HG03108 (cell line): ENCODE data around the gene NEK4.

Experiments
- ATAC-seq: cut with Tn5 transposase; IDR thresholded peaks from one replicate; pipeline ENCODE4 v1.9.1; 2021; ENCODE audit warnings: moderate library complexity; ENCODE audit not compliant: unreplicated experiment

Gene NEK4

DNA sequence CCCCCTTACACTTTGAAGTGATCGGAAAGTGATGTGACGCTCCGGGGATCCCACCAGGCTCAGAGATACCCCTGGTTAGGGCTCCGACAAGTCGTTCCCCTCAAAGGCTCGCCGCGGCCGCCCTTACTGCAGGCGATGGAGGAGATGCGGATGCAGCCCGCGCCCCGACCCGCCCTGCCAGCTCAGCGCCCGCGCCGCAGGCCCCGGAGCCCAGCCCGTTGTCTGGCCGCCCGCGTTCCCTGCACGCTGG lies 65.4 kb downstream of the NEK4 start:
- ATAC-seq: no peak

DNA sequence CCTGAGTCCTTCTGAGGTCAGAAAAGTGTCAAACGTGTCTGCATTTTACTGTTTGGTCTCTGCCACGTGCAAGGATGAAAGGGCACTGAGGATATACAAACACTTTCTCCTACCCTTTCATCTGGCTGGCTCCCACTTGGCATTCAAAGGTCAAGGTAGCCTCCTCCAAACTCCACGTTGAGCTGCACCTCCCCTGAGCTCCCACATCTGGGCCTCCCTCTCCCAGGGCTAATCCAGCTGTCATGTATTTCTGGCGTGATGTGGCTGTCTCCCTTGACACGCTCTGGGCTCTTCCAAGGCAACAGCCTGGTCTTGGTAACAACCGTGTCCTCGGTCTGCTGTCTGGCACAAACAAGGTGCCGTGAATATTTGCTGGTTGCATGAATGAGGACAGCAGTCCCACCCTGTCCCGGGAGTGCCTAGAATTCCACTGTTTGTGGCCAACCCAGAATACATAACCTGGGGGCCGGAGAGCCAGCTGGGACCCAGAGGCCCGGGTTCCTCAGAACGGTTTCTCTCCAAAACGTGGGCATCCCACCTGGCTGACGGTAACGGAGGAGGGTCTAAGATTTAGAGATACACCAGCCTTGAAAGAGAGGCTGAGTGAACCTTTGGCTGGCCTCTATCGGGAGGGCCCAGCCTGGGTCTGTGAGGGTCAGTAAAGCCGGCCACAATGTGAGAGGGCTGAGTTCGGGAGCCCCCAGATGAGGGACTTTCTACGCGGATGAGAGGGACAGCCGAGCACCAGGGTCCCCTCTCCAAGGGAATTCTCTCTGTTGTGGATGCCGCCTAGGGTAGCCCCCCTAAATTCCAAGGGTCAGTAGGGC lies 65.9 kb downstream of the NEK4 start:
- ATAC-seq: no peak

DNA sequence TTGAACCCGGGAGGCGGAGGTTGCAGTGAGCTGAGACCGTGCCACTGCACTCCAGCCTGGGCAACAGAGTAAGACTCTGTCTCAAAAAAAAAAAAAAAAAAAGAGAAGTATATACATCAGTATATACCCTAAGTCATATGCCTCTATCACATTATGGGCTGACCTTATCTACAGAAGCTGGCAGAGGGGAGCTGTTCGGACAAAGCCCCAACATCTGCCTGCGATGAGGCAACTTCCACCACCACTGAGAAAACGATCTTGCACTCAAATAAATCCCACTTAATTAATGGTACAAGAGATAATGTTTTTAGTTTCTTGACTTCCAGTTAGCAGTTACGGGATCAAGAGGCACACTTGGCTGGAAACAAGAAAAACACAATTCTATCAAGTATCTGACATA lies 67.4 kb downstream of the NEK4 start:
- ATAC-seq: no peak

DNA sequence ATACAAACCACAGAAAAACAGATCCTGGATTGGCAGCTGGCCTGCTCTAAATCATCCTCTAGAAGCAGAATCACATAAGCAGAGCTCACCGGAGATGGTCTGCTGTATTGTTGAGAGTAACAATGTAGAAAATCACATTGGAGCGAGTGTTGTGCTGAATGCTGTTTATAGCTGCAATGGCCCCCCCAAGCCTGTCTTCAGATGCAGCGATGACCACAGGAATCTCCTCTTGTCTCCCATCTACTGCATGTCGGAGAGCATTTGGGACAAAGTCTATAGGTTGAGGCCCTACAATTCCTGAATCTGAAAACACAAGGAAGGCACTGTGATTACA lies 73.1 kb downstream of the NEK4 start:
- no peak for ATAC-seq

DNA sequence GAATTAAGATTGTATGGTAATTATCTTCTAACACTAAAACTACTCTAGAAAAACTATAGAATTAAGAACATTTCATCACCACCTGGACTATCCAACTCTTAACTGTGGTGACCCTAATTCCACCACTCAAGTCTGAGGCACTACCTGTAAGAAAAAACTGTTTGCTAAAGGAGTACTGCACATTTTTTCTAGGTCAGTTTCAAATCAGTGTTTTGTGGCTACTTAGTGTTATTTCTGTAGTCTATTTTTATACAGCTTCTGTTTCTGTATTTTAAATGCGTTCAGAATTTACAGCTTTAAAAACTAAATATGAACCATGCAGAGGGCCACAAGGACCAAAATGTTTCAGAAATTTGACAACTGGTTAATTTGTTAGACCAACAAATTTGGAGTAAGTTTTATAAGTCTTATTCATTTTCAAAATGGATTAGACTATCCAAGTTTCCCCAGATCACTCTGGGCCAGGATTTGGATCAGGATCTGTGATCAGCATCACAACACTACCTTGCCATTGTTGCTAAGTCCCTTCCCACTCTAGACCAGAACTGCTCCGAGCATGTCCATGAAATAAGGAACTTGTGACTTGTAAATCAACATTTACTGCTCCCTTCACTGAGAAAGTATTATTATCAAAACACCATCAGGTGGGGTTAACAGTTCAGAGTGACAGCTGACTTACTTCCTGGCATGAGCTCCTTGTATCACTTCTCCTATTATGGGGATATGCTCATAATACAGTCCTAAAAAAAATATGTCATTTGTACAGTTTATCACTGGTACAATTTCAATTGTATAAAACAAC lies 73.7 kb downstream of the NEK4 start:
- ATAC-seq: no peak

DNA sequence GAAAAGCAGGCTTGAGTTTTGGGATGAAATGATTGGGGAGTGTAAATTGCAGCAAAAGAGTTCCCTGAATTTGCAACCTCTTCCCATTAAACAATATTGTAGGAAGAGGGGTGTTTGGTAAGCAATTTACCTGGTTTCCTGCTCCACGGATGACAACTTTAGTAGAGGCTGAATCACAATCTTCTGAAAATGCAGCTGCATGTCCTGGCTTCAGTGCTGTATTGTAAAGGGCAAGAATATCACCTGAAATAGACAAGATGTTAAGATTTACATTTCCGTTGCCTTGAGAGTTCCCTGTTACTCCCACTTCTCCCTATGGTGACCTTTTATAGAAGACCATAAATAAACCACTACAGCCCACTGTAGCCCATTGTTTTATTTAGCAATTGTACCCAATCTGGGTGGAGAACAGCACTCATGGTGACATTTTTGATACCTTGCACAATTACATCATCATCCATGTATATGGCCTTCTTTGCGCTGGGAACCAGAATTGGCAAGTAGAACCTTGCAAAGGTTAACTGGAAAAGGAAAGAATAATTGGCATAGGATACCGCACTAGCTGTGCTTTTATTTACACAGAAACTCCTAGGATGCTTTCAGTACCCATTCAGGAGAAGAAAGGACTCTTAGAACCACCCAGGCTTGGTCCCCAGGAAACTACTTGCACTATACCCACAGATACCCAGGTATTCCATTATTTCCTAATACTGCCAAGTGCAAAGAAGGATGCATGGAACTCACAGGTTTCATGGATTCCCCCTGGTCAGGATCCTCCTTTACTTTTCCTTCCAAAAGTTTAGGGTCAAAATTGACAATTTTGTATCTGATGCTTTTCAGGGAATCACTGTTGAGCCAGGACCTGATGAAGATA lies 74.7 kb downstream of the NEK4 start:
- ATAC-seq: no peak

DNA sequence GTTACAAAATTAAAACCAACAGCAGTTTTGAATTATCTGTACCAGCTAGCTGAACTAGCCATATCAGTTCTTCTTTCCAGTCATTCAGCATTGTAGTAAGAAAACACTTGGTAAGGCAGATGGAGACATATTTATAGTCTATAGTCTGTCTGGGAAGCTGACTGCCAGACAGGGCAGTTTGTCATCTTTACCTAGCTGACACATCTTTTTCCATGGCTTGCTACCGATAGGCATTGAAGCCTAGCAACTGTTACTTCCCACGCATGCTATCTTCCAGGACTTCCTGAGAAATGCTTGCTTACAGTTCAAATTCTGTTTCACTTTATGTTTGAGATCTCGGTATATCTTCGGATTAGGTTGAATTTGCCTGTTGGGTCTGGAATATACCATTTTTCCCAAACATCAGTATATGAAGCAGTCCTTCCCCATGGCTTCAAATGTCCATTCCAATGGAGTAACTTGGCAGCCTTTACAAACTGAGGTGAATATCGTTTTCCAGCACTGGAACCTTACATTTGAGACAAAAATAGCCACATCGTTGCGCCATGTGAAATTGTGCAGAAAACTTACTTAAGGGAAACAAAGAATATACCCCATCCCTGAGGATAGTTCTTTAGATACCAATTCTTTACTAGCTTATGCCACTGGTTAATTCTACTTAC lies 76.1 kb downstream of the NEK4 start:
- no peak for ATAC-seq

DNA sequence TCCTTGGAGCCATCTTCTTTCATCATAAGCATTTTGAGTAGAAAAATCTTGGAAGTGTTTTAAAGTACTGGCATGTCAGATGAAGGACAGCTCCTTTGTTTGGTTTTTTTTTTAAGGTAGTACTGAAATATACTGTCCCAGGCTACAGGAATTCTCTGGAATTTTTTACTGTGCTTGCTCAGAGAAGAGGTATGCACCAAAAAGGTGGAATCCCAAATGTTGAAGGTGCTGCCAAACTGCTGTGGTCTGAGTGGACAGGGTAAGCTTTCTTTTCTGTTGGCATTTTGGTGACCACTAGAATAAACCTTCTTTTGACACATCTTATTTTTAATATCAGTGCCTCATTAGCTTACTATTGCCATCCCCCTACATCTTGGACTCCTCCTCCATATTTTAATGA lies 77.7 kb downstream of the NEK4 start:
- no peak for ATAC-seq

DNA sequence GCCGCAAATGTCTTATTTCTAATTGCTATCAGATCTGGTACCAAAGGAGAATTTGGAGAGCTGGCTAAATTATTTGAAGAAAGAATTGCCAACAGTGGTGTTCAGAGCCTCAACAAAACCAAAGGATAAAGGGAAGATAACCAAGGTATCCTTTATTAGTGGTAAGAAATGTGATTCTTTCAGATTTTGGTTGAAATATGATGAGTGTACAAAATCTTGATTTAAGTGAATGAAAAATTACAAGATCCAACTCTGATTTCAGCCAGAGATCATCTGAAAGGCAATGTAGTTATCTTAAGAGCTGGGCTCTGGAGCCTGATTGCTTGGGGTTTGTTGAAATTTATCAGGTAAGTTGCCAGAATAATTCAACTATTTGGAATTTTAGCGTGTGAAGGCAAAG lies 80.2 kb downstream of the NEK4 start:
- ATAC-seq: no peak

DNA sequence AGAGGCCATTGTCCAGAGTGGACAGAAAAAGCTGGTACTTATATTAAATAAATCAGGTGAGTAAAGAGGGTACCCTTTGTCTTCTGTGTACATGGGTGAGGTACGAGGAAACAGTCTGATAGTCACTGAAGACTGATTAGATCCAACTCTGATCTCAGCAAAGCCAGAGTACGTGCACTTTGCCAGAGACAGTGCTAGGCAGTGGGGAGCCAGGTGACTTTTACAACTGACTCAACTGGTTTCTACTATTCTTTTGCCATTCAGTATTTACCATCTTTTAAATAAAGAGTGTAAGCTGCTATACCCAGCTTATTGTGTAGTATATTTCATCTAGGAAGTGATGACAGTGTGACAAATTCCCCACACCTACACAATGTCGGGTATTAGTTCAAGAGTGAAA lies 81.6 kb downstream of the NEK4 start:
- no peak for ATAC-seq

DNA sequence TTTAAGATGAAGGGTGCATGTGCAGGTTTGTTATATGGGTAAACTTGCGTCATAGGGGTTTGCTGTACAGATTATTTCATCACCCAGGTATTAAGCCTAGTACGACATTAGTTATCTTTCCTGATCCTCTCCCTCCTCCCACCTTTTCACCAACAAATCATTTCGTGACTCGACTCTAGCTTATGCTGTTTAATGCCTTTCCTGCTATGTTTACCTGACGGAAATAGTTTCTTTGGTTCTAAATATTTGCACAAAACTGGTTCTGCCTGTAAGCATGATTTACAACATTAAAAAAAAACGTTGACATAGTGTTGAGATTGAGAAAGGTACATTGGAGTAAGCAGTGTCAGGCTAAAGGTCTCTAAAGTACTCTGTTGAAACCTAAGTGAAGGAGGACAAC lies 82.5 kb downstream of the NEK4 start:
- ATAC-seq: no peak

DNA sequence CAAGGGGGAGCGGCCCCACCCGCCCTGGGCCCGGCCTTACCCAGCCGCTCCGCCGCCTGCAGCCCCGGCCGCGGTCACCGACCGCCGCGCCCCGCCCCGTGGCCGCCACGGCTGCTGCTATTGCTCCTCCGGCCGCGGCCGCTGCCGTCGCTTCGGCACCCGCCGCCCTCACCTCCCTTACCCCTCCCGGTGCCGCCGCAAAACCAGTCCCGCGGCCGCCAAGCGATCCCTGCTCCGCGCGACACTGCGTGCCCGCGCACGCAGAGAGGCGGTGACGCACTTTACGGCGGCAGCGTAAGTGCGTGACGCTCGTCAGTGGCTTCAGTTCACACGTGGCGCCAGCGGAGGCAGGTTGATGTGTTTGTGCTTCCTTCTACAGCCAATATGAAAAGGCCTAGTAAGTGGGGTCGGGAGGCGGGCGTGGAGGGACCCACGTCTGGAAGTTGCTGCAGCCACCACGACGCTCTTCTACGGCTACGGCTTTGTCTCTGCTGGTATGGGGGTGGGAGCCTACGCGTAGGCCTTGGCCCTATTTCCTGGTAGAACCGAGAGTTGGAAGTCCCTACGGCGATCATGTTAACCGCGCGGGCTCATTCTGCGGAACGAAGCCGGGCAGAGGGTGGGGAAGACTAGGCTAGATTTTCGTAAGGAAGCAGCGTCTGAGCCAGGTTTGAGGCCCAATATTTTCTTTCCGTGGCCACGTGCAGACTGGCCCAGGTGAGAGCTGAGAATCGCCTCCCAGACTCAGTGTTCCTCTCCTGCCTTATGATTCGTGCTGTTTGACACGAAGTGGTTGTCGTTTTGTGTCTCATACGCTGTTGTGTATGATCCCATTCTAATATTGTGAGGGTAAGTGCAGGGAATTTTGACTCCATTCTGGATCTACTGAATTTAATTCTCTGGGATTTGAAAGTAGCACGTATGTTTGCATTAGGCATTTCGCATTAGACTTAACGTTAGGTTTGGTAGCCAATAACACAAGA lies 84.7 kb downstream of the NEK4 start, which contains the start of the genes GNL3 and PBRM1:
Gene GNL3, plus strand, starts transcription at position 324 of the 983 bp plus-strand sequence. Its CDS starts 61 bp downstream, at position 385.
Gene PBRM1, minus strand, starts transcription at position 205 of the 983 bp plus-strand sequence.
- ATAC-seq: peak; percentile 58

DNA sequence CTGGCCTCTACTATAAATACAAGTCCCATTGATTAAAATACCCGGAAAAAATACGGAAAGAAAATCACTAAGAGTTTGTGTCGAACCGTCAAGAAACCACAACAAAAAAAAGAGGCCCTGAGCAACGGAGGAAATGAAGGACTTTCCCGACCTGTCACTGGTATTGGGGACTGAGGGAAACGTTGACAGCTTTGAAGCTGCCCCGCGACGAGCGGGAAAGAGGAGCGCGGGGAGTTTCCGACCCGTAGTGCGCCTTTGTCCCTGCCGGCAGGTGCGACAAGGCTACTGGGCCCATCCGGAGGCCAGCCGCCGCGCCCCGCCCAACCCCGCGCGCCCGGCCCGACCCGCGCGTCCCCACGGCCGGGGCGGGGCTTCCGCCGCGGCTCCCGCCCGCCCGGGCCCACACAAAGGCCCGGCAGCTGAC lies 85.4 kb downstream of the NEK4 start:
- ATAC-seq: peak; percentile 76

DNA sequence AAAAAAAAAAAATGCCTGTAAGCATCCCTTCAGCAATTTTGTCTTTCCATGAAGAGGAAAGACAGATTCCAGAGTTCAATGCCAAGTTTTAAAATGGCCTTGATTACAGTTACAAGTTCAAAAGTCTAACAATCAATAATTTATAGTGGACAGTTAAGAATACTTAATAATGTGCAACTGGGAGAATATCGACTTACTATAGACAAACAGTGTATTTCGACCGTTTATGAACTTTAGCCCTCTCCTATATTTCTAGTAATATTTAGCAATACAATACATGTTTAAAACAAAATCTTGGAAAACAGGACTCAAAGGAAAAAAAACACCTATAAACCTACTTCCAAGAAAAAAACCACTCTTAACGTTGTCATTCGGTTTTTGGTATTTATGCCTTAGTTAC lies 86.6 kb downstream of the NEK4 start:
- no peak for ATAC-seq

DNA sequence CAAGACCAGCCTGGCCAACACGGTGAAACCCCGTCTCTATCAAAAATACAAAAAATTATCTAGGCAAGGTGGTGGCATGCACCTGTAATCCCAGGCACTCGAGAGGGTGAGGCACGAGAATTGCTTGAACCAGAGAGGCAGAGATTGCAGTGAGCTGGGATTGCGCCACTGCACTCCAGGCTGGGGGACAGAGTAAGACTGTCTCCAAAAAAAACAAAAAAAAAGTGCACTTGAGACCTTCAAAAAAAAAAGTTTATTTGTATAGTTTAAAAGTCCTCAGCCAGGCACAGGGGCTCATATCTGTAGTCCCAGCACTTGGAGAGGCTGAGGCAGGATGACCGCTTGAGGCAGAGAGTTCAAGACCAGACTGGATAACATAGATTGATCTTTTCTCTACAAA lies 87.1 kb downstream of the NEK4 start:
- no peak for ATAC-seq

DNA sequence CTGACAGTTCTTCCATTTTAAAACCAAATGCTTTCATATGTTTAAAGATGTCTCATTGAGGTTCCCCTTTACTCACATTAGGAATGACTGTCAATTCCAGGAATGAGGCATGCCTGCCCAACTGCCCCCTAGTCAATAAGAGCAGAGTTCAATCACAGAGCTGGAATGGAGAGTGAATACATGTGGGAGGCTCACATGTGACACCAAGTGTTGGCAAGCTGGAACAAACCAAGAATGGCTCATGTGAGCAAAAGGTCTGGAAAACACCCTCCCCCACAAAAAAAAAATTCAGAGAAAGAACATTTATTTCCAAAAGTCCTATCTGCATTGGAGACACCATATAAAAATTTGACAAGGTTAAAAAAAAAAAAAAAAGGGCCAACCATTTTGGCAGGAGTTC lies 88.7 kb downstream of the NEK4 start:
- no peak for ATAC-seq

DNA sequence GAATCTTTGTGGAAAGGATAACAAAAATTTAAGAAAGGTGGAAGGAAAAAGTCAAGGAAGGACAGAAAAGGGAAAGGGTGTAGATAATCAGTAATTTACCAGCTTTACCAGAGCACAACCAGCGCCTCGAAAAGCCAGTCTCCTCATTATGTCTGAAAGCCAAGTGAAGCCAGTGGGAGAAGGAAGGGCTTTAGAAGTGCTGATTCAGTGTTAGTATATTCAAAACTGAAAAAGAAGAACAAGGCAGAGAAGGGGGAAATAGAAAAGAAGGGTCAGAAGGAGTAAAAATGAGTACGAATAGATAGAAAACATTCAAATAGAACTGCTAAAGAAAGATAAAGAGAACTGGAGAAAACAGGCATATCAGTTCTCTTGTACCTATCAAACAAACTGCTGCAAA lies 89.1 kb downstream of the NEK4 start:
- ATAC-seq: no peak

DNA sequence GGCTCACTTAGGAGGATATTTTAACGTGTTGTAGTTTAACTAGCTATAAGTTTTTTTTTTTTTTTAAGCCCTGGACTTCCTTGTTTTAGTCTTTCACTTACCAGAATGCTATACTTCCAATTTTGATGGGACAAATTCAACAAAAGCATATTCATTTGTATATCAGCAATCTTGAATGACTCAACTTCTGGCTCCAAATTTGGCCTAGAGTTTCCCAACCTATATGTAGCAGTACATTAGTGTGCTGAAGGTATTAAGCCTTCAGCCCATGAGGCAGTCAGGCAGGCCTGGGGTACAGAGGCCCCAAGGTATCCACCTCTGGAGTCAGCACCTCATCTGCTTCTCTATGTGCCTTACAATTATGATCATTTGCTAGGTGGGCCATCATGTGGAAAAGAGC lies 90.9 kb downstream of the NEK4 start:
- ATAC-seq: no peak

DNA sequence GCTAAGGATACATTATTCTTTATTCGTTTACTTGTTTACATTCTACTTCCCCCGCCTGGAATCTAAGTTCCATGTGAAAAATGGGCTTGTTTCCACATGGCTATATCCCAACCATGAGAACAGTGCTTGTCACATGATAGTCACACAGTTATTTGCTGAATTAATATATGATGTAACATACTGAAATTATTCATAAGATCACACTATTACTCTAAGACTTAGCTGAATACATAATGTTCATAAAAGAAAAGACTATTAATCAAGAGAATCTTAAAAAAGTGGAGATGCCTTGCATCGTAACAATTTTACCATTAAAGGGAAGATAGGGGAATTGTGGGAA lies 91.6 kb downstream of the NEK4 start:
- ATAC-seq: no peak
